GM19099 (cell line): ENCODE data around the gene ARL15.

Experiments used
- POLR2A ChIP-seq: IDR thresholded peaks from 3 replicates; pipeline ENCODE4 v1.6.1; 2011; ENCODE audit warnings: low read depth; ENCODE audit not compliant: insufficient read length; ENCODE audit errors: extremely low read depth

Gene ARL15

GRCh38 chr5:54320256-54320655 lies 9.9 kb upstream of the ARL15 start:
- no peak for TF ChIP-seq POLR2A

DNA sequence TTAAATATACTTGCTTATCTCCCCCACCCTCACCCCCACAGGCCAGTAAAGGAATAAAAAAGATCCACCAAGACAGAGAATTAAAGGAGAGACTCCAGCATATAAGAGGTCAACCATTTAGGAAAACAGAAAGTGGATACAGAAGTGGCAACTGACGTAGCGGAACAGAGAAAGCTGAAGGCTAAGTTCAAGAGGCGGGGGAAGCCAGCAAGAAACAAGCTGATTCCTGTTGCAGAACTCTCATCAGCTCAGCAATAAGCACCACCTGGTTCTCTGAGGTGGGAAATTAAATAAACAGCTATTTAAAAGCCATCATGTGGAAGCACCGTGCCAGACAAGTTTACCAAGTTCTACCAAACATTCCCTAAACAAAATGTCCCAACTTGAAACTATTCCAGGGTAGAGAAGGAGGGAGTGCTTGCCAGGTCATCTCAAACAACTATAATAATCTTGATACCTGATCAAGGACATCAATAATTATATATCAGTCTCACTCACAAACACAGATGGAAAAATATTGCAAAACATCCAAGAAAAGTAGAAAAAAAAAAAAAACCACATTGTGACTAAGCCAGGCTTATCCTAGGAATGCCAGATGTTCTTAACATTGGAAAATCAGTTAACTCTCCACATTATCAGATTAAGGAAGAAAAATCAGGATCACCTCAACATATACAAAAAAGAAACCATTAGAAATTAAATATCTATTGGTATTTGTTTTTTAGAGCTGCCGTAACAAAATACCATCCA lies 7.3 kb upstream of the ARL15 start:
- no peak for TF ChIP-seq POLR2A

DNA sequence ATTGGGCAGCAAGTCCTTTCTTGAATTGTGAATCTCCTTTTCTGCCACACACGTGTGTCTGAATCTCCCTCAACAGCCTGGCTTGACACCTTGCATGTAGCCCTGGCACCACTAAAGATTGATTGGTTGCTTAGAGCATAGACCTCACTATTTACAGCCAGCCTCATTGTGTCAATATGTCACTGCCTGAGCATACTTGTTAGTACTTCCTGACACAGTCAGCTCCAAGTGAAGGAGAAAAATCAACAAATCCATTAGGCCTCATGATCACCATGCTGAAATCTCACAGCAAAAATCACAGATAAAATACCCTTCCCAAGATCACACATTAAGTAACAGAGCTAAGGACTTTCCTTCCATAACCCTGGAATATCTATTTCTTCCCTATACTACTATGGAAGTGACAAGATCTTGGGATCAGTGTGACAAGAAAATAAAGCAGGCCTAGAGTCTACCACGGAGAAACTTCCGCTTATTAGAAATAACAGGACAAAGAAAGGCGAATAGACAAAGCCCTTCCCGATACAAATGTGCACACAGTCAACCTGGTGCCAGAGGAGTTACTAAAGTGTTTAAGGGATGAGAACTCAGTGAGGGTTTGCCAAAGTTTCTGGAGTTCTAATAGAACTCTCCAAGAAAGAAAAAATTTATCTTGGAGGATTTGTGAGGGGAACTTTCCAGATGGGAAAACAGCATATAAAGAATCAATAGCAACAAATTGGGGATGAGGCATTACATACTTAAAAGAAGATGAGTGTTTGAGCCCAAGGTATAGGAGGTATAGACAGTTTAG lies 5.6 kb upstream of the ARL15 start:
- no peak for TF ChIP-seq POLR2A

DNA sequence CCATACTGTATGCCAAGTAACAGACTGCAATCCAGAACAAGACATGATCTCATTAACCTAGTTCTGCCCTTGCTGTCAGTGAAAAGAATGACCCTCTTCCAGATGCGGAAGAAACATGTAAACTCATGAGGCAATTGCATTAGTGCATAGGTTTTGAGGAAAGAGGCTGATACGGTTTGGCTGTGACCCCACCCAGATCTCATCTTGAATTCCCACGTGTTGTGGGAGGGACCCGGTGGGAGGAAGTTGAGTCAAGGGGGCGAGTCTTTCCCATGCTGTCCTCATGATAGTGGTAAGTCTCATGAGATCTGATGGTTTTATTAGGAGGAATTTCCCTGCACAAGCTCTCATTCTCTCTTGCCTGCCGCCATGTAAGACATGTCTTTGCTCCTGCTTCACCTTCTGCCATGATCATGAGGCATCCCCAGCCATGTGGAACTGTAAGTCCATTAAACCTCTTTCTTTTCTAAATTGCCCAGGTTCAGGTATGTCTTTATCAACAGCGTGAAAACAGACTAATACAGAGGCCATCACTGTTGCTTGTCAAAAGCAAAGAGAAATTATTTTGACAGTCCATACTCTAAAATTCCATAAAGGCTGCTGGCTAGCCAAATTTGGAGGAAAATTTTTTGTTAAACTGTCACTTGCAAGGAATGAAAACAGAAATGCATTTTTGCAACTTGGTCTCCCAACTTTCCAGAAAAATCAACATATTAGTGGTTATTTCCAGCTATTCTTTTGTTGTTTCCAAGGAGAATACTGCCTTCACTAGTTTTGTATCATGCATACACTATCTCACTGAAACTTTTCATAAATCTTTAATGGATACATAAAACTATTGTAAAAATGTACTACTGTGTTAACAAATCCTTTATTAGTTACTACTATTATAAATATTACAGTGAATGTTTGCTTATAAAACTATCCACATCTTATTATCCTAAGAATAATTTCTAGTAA lies 3.2 kb upstream of the ARL15 start:
- no peak for TF ChIP-seq POLR2A

GRCh38 chr5:54312499-54312898 lies 2.1 kb upstream of the ARL15 start:
- no peak for TF ChIP-seq POLR2A

DNA sequence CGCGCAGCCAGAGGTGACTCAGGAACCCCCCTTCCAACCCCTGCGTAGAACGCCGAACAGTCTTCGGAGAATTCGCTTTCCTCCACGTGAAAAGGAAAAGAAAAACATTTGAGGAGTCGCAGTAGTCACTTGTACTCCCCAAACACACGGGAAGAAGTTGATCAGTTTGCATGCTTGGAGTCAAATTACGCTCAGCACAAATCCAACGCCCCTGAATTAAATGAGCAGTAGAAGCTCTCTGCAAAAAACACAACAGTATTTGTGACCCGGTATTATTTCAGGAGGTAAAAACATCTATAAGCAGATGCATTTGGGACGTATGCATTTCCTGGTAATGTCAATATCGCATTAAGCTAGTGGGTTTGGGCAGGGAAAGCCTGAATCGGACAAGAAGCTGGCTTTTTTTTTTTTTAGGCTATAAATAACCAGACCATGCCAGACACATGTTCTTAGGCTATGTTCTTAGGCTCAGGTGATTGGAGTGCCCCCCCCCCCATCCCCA lies 854 bp upstream of the ARL15 start:
- no peak for TF ChIP-seq POLR2A

DNA sequence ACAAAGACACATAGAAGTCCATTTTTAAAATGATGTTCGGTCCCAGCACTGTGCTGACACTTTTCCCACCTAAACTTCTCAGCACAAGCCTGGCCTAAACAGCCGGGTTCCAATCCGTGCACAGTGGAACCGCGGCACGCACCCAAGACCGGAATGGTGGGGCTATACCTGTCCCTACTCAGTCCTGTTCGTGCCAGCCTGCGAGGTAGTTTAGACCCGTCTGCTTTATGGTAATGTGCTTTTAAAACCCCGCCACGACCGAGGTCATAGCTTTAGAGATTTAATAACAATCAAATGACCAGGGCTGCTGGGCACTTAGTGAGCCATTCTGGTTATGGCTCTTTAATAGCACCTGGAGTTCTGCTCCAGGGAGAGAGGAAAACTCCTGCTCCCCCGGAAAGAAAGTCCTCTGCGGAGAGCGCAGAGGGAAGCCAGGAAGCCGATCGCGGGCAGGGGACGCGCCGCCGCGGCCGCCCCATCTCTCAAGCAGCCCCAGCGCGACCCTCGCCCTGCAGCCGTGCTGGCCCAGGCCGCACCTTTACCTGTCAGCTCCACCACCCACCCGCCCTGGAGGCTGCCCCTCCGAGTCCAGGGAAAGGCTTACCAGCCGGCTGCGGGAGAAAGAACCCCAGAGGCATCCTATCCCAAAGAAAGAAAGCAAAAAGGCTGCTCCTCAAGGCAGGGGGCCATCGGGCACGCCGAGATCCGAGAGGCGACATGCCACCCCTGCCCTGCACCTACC lies 511 bp downstream of the ARL15 start:
- no peak for TF ChIP-seq POLR2A

GRCh38 chr5:54309276-54309675 lies 1.1 kb downstream of the ARL15 start:
- TF ChIP-seq POLR2A = no peak

DNA sequence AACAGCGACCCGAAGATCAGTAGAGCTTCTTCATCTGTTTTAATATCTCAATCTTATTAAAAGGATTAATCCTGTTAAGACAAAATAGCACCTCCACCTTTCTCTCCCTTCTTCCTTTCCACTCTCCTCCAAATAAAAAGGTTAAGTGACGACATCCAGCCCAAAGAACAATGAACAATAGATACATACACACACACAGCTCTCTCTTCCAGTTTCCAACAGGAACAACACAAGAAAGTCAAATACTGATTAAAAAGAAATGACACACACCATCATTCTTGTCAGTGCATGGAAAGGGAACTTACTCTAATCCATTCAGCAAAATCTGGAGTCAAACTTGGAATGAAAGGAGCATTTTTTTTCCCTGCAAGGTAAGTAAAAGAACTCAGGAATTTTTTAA lies 2.8 kb downstream of the ARL15 start:
- TF ChIP-seq POLR2A = no peak

GRCh38 chr5:54306893-54307292 lies 3.5 kb downstream of the ARL15 start:
- TF ChIP-seq POLR2A = no peak

DNA sequence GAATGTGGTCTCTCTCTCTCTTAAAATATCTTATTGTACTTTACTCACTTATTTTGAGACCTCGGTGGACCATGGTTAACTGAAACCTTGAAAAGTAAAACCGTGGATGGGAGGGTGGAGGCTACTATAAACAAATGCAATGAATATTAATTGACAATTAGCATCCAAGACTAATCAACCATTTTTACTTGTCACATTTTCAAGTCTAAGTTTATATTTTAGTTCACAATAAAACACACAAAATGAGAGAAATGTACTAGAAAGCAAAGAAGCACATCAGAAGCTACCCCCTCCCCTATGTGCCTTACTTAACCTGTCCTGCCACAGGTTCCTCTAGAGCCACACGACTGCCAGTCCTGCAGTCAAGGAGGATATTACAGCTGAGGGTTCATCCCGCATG lies 4.6 kb downstream of the ARL15 start:
- TF ChIP-seq POLR2A = no peak

GRCh38 chr5:54304040-54304439 lies 6.3 kb downstream of the ARL15 start:
- no peak for TF ChIP-seq POLR2A

GRCh38 chr5:54302267-54302687 lies 8.1 kb downstream of the ARL15 start:
- no peak for TF ChIP-seq POLR2A

- TF ChIP-seq POLR2A = no peak
These were observed 8.5 kb downstream of the ARL15 start for GRCh38 chr5:54301849-54302248.
